ENCODE data around the gene OSBPL2.

OSBPL2 gene

DNA sequence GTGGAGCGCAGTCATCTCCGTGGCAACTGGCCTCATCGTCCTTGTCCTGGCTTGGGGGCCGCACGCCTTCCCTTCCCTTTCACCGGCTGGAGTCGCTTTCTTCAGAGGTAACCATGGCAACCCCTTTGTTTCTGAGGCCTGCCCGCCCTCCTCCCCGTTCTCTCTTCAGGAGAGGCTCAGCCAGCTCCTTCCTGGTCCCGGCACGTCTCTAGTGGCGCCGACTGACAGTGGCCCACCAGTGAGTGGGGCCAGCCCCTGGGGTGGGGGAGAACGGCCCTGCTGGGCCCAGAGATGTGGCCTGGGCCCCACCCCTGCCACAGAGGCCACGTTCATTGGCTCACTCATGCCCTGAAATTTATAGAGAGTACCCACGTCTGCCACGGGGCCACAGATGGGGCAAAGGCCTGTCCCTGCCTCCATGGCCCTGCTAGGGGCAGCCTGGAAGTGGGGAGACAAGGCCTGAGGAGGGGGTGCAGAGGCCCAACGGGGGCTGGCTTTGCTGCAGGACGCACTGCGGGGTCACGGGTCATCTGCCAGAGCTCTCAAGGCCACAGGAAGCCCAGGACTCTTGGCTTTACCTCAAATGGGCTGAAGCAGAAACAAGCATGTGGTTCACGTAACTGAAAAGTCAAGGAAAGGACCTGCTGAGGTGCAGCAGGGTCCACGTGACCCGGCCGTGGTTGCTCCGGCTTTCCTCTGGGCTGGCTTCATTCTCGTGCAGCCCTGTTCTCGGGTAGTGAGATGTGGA lies 1.4 kb upstream of the OSBPL2 start:
- no peak for DNase-seq

GRCh38 chr20:62237514-62237800 lies 864 bp upstream of the OSBPL2 start:
- DNase-seq: no peak

DNA sequence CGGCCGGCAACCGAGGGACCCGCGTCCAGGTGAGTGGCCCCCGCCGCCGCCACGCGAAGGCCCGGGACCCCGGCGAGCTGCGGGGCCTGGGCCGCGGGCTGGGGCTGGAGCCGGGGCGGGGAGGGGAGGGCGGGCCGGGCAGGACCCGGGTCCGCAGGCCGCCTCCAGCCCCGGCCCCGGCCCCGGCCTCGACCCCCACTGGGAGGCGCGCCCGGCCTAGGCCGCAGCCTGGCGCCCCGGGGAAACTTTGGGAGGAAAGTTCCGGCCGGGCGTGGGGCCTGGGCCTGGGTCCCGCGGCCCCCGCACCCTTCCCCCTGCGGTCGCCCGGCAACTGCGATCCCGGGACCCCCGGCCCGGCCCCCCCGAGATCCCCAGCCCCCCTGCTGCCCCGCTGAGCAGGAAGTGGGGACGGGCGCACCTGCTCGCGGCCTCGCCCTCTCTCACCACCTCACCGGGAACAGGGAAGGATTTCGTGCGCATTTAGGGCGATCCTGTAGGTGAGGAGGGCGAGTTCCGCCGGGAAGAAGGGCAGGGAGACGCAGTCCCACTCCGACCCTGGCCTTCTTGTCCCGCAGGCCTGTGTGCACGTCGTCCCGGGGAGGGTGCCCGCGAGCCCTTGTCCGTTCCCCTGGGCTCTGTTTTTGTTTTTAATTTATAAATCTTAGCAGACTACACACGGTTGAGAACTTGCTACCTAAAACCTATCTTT lies 402 bp downstream of the OSBPL2 start:
- DNase-seq: no peak

DNA sequence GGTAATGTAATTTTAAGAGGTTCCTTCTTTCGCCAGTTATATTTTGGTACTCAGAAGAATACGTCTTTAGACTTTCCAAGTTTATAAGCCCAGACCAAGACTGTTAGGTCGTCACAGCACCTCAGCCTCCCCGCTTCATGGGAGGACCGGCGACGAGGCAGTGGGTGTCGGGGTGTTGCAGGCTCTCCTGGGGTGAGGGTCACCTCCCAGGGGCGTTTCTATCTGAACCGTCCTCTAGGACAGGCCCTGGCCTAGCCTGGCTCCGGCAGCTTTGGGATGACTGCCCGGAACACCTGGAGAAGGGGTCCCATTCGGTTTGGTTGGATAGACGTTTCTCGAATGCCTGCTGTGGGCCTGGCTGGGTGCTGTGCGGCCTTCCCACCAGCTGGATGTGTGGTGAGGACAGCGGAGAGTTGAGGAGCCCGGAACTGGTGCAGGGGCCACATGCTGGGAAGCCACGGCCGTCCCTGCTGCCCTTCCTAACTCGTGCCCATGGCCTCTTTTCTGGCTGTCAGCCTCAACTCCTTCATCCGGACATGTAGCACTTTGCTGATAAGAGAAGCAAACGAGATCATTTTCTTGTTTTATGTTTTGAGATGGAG lies 1.1 kb downstream of the OSBPL2 start:
- no peak for DNase-seq

- no peak for DNase-seq
Observed at GRCh38 chr20:62240020-62240685, 1.8 kb downstream of the OSBPL2 start.

DNA sequence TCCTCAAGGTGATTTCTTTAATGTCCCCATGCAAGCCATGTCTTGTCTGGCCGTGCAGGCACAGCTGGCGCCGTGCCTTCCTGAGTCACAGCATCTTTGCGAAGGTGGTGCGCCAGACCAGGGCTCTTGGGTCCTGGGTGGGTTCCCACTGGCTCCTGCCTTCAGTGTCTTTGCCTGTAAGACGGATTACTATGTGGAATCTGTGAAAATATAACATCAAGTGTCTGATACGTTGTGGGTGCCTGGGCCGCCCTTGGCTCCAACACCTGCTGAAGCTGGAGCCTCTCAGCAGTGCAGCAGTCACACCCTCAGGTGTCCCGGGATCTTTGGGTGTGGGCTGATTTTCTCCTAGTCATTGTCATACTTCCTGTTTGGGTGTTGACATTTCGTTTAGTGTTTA lies 3.2 kb downstream of the OSBPL2 start:
- no peak for DNase-seq

DNA sequence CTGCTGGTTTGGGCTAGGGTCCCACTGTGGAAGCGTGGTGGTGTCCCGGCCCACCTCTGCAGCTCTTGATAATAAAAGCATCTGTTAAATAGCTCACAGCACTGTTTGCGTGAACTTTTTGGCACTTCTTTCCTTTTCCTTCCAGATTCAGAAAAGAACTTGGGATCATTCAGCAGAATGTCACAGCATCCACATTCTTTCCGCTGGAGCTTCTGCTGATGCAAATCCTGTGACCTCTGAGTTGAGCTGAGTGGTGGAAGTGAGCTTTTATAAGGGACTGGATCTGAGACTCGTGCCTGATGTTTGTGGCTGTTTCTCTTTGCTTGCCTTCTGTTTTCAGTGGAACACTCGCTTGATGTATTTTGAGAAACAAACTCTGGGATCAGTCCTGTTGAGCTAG lies 3.9 kb downstream of the OSBPL2 start:
- DNase-seq: no peak

GRCh38 chr20:62243106-62243505 lies 4.8 kb downstream of the OSBPL2 start:
- DNase-seq: no peak

DNA sequence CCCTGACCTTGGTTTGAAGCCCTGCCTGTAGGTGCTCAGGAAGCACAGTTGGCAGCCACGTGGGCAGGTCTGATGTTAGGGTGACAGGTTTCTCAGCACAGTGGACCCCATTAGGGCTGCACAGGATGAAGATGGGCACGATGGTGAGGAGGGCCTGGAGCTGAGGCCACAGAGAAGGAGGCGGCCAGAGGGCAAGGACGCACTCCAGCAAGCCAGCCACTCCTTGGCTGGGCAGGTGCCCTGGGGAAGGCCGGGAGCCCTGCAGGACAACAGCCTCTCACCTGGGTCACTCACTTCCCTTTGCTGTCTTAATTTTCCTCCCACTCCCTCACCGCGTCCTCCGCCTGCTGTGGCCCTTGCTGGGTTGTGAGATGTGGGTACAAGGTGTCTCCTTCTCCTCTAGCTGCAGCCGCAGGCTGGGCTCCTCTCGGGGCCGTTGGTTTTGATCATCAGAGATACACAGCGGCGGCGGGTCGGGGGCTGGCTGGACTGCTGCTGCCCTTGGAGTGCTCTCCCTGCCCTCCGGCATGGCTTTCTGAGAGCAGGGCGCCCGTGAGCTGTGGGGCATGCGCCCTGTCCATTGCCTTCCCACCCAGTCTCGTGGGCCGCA lies 5.7 kb downstream of the OSBPL2 start:
- no peak for DNase-seq

DNA sequence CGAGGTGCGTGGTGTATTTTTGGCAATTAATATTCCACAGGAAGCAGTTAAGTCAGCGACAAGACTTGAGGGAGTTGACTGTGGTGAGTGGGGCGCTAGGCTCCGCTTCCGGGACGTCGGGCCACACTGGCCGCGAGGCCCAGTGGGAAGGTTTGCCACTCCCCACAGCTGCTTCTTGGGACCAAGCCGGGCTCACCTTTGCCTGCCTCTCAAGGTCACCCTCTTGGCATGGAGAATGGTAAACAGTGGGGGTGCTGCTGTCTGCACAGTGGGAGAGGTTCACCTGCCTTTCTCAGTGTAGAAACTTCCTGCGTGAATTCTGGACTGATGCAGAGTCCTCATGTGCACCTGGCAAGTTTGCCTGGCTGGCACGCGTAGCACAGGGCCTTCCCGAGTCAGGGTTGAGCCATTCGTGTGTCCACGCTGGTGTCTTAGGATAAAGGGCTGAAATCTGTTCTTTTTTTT lies 6.4 kb downstream of the OSBPL2 start:
- no peak for DNase-seq

DNA sequence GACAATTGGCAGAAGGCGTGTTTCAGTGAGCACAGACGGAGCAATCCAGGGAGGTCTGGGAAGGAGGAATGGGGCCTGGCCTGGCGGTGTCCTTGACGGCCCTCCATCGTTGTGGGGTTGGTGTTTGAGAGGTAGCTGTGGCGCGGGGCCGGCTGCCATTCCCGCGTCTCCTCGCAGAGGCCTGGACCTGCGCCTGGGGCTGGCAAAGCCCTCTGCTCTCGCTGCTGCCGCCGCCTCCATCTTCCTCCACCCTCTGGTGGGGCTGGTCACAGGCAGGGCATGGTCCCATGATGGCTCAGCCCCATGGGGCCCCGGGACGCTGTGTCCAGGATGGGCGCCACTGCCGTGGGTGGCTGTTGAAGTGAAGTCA lies 7.6 kb downstream of the OSBPL2 start:
- no peak for DNase-seq

- DNase-seq: no peak
Observed at GRCh38 chr20:62246431-62246830, 8.1 kb downstream of the OSBPL2 start.

DNA sequence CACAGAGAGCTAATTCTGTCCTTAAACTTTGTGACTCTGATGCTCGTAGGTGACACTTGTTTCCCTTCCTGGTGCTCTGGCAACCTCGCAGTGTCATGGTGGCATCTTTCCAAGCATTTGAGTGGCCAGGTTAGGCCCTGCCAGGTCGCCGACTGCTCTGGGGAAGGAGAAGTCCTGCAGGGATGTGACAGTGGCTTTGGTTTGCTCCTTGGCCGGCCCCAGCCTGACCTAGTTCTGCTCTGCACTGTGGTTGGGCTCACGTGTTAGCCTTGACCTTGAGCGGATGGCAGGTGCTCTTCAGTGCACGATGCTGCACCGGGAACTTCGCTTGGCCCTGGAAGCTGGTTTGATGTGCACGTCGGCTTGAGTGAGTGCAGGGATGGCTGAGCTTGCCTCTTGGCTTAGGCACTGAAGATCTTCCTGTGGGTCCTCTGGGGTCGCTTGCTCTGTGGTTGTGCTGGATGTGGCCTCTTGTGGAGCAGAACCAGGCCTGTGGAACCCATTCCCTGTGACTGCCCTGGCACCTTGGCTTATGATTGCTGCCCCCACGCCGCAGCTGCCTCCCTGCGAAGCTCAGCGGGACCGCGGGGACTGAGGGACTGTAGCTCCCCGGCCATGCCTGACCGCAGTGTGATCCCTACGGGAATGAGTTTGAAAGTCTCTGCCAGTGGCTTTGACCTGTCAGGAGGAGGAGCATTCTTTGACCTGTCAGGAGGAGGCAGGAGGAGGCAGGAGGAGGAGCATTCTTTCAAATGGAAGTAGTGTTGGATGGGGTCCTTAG lies 8.7 kb downstream of the OSBPL2 start:
- DNase-seq: no peak

GRCh38 chr20:62248890-62249560 lies 10.7 kb downstream of the OSBPL2 start:
- DNase-seq: no peak

- no peak for DNase-seq
Observed at GRCh38 chr20:62252342-62252966, 14.1 kb downstream of the OSBPL2 start.

DNA sequence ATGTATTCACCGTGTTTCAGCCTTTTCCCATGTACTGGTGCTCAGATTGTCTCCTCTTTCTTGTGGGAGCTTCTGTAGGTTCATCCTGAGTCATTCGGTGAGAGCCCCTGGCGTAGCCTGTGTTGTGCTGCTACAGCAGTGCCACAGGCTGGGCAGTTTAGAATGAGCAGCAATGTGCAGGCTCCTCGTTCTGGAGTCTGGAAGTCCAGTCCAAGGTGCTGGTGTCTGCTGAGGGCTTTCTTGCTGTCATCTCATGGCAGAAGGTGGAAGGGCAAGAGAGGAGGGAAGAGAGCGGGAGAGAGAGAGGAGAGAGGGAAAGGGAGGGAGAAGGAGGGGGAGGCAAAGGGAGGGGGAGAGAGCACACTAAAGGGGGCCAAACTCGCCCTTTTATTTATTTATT lies 15.1 kb downstream of the OSBPL2 start:
- no peak for DNase-seq

DNA sequence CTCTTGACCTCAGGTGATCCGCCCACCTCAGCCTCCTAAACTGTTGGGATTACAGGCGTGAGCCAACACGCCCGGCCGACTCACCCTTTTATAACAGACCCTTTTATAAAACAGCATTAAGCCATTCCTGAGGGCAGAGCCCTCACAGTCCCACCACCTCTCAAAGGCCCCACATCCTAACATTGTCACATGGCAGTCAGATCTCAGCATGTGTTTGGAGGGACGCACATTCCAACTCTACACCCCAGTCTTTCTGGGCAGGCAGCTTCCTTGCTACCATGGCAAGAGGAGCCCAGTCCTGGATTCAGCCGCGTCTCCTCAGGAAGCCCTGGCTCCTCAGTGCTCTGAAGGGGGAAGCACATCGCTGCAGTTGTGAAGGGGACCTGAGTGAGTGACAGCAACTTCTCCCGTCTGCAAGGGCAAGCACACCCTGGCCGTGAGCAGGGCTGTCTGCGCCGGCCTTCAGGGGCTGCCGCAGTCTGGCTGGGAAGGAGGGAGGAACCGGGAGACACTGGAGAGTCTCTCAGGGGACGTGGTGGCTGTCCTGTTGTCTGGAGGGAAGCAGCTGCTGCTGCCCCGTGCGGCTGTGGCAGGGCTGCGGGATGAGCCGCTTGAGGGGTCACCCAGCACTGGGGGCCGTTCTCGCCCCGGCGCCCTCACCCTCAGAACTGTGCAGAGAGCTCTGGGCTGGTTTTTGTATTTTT lies 15.9 kb downstream of the OSBPL2 start:
- no peak for DNase-seq

DNA sequence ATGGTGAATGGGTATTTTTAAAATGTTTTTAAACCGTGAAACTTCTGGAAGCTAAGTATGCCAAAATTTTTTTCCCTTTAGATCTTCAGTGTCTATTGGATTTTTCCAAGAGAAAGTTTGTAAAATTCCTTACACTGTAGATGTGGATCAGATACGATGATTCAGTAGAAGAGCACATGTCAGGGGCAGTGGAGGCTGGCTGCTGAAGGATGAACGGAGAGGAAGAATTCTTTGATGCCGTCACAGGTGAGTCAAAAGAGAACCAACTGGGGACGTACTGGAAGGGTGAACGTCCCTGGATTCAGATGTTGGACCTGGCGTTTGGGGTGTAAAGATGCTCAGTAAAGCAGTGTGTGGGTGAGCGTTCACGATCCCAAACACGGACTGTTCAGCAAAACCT lies 17.7 kb downstream of the OSBPL2 start:
- DNase-seq: no peak

DNA sequence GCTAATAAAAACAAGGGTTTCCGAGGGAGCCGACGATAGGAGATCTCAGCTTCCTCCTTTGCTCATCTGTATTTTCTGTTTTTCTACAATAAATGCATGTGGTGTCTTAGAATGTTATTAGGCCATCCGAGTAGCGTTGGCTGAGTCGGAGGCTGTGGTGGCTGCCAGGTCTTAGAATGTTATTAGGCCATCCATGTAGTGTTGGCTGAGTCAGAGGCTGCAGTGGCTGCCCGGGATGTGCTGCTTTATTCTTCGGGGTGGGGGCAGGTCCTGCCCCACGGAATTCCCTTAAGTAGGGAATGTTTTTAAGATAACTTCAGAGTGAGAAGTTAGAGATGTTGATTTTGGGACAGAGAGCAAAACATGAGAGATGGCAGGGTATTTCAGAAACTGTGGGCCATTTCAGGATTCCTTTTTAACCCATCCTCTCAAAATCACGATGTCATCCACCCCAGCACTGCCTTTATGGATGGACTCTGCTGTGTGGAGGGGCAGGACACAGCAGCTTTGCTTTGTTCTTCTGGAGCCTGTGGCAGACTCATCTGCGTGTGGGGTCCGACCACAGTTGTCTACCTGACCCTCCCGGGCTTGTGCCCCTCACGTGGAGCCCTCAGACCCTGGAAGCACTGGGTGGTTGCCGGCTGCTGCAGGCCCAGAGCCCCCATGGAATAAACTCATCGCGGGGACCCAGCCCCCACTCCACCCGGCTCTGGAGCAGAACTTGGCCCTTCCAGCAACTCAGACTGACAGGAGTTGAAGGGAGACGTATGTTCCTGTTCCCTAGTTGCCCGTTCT lies 20.4 kb downstream of the OSBPL2 start:
- DNase-seq: no peak

- DNase-seq: no peak
Observed at GRCh38 chr20:62259294-62259565, 20.9 kb downstream of the OSBPL2 start.

Data from effector CD8-positive, alpha-beta T cell (primary cell).